ENCODE data around the gene TMEM129.

DNA sequence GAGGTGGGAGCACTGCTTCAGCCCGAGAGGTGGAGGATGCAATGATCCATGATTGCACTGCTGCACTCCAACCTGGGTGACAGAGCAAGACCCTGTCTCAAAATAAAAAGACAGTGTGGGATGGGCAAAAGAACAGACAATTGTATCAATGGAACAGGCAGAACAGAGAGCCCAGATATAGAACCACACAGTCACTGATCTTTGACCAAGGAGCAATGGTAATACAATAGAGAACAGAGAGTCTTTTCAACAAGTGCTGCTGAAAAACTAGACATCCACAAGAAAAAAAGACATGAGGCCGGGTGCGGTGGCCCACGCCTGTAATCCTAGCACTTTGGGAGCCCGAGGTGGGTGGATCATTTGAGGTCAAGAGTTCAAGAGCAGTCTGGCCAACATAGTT lies 42.9 kb downstream of the TMEM129 start:
- no peak for TF ChIP-seq ZFP30 (CRISPR knock-in tag; IDR thresholded peaks at IDR 0.05)
- no peak for TF ChIP-seq ISL1 (CRISPR knock-in tag; IDR thresholded peaks at IDR 0.05)
- TF ChIP-seq RARB (CRISPR knock-in tag; IDR thresholded peaks at IDR 0.05) = no peak

All from SK-N-SH treated with all-trans-retinoic acid at 6 μM for 48 hours (cell line).